SK-N-DZ (cell line): Measurements from ENCODE around the gene TFAP2A.

ENCODE experiments used
- DNase-seq: peaks from one replicate; pipeline ENCODE4 v3.0.0-alpha.2; 2015; ENCODE audit warnings: low spot score

Gene TFAP2A

GRCh38 chr6:10400330-10400729 is 14.5 kb downstream of the TFAP2A start:
- DNase-seq = no peak

DNA sequence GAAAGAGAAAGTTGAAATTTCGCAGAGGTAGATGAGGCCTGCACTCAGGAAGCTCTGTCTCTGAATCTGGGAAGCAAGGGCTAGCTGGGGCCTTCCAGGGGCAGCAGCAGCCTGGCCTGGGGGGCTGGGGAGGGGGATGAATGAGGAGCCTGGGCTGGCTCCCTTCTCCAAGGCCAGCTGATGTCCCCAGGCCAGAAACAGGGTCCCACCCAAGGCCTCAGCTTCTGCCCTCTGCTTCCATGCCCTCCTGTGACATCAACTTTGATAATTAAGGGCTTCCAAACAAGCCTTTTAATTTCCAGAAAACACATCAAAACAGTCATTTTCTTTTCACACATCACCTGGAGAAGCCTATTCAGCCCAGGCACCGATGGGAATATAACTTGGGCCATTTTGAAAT is 15.4 kb downstream of the TFAP2A start:
- no peak for DNase-seq

- DNase-seq = no peak
Measured at GRCh38 chr6:10398446-10399218, 16.2 kb downstream of the TFAP2A start.

DNA sequence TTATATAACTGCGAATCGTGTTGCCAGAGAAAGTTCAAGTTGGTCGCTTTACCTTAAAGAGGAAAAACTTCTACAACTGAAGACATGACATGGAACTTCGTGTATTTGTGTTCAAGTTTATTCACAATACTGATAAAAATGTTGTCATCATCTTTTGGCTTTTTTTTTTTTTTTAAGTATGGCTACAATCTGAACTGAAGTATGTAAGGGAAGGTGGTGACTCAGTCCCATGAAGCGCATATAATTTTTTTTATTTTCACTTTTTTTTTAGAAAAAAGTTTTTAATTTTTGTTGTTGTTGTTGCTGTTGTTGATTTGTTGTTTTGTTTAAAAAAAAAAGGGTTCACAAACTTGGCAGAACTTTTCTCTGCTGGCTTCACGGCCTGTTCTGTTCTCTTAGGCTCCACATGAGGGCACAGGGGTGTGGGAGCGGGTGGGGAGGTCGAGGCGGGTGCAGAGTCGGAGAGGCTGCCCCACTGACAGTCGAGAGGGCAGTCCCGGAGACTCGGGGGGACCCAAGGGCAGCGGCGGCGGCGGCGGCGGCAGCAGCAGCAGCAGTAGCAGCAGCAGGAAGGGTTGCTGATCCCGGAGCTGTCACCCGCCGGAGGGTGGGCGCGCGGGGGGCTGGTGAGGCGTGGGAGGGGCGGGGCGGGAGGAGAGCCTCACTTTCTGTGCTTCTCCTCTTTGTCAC is 17.0 kb downstream of the TFAP2A start:
- DNase-seq = no peak

- no peak for DNase-seq
Measured at GRCh38 chr6:10396785-10397184, 18.1 kb downstream of the TFAP2A start.

DNA sequence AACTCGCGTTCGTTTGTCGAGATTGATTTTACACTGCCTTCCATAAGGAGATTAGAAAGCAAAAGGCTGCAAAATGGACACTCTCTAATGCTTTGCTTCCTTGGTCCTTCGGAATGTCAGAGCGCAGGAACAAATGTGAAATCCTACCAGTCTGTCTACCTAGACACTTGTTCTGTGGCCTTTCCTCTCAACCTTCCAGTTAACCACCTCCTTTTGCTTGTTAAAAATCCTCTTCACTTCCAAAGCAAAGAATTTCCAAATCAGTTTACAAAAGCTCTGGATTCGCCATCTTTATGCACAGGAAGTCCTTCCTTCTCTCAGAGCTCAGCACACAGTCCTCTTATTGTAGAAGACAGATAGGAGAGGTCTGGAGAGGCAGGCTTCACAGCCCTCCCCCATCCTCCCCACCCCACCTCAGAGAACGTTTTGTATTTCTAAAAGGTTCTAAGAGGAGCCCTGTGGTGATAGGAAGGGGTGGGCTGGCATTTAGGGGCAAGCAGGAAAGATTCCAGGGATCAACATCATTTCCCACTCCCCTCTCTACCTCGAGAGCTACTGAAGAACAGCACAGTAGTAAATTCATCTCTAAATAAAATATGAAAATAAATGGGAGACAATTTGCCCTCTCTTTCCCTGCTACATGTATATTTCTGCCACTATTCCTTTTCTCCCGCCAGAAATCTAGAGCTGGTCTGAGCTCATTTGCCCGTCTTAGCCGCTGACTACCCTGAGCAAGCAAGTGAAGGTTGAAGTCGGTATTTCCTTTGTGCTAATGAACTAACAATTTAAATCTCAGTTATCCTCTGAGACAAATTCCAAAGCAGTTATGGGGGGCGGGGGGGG is 18.9 kb downstream of the TFAP2A start:
- DNase-seq = no peak

GRCh38 chr6:10395171-10395703 is 19.6 kb downstream of the TFAP2A start:
- no peak for DNase-seq

DNA sequence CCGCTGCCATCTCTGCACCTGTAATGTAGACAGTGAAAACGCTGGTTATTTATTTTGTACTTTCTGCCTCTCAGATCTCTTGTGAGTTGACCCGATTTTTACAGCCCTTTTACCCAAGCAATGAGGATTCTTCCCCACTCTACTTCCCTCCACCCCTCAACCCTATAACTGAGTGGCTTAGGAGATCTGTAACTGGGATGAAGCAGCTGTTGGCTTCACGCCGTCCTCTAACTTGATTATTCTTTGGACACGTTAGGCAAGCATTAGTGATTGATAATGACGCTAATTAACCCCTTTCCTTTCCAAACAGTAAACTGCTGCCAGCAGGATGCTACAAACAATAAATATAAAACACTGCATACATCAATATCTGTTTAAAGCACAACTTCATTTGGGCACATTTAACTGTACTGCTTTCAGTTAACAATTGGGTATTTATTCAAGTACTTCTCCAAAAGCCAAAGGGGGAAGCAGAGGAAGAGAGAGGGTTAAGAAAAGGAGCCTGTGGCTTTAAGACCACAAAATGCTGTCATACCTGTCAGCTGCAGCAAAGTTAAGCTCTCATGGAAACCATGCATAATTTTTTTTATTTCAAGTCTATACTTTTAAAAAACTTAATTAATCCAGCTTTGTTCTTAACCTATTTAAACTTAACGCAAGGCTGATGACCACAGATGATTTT is 21.2 kb downstream of the TFAP2A start:
- DNase-seq = no peak

DNA sequence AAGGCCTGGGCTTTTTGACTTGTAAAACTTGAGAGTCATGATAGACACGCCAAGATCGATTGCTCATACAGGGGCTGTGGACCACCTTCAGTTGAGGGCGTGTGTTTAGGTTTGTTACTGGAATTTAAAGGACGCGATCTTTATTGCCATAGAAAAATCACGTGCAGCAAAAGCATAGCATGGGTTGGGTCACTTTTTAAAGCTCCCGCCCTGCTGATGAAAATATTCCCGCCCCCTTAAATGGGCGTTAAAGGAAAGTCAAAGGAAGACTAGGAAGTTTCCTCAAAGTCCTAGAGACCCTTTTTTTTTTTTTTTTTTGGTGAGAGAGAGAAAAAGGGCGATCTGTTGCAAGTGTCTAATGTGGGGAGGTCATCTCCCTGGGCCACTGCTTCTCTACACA is 23.1 kb downstream of the TFAP2A start:
- DNase-seq = no peak

DNA sequence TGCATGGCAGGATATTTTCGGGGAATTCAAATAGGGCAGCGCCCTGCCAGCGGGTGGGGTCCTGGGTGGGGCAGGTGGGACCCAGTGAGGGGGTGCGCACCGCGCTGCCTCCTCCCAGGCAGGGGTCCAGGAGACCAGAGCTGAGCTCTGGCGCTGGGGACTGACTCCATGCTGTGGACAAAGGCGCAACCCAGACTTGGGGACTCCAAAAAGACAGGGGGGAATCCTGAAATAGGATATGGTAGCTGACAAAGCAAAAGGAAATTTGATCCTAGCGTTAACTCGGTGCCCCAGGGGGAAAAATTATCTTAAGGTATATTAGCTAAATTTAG is 23.6 kb downstream of the TFAP2A start:
- DNase-seq = no peak

DNA sequence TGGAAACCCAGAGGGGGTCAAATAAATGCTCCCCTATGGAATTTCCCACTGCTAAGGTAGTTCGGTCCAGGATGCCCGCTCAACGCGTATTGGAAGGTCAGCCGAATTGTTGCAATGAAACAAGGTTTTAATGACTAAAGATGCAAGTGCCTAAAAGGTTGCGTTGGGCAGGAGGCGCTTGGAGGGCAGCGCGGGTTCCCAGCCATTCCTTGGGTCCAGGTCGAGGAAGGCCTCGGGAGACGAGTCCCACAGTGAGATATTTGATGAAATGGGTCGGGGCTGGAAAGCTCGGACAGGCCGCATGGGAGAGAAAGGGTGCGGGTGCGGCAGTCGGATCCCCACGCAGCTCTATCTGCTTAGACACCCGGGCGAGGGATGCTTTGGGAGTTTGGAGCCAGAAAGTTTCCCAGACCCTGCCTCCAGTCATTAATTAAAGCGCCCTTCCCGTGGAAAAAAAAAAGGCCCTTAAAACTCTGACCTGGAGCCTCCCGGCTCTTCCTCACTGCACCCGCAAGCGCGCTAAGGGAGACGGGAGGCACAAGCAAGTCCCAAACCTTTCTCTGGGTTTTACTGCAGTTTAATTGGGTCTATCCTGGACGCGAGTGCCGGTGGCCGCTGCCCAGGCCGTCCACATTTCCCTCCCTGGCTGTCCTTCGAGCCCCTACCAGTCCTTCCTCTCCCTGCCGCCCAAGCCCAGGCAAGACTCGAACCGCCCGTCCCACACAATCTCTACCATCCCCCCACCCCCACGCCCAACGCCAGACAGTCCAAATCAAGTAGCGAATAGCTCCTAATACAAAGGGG is 24.2 kb downstream of the TFAP2A start:
- DNase-seq = no peak

DNA sequence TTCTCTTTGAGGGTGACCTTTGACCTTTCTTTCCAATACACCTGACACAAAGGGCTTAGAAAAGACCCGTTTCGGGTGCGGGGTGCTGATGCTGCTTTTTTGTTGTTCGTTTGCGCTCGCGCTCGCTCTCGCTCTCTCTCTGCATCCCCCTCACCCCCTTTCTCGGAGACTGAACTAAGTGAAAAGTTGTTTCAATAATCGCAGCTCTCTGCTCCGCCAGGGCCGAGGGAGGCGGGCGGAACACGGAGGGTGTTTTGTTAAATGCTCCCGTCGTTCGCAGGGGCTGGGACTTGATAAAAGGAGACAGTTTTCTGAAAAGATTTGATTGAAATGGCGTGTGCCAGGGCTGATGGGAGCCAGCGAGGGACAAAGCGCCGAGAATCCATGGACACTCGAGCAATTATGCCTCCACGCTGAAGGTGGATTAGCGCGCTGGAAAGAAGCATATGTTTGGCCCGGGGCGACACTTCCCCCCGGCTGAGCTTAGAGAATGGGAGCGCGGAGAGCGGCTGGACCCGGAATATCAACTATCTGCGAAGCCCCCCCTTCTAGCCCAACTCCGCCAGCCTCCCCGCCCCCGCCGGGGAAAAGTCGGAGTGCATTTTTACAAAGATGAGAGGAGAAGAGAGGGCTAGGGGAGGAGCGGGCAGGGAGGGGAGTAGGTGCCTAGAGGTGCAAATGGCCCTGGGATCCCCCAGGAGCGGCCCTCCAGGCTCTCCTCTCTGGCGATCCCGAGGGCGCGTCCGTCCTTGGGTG is 25.0 kb downstream of the TFAP2A start:
- no peak for DNase-seq

DNA sequence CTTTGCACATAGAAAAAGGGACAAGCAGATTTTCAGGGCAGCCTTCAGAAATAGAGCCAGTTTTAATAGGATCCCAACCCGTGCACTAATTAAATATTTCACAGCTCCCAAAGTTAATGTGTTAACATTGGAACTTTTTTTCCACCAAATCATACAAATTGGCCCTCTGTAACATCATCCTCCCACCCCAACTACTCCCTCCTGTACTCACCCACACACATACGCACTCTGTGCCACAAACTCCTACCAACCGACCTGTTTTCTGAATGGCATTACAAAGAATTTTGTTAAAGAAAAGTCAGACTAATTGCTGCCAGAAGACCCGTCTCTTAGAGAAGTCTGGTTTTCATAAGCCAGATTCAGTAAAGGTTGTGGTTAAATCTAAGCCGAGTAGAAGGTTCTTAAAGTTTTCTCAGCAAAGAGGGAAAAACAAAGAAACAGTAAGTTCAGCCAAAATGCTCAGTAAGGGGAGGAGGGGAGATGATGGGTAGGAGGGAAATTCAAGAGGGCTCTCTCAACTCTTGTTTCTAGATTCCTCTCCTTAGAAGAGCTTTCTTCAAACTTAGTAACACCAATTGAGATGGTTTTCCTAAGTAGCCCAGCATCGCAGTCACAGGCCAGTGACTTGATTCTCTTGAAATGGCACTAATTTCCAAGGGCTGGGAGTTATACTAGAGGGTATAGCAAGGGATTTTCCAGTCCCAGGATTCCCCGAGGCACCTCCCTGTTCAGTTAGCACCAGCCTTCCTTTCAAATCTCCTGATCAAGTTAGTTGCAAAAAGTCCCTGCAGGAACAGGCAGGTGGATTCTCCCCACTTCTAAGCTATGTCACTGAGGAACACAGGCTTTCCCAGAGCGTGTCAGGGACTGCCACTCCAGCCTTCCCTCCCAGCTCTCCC is 27.9 kb downstream of the TFAP2A start:
- no peak for DNase-seq

- no peak for DNase-seq
Measured at GRCh38 chr6:10386220-10386619, 28.7 kb downstream of the TFAP2A start.

DNA sequence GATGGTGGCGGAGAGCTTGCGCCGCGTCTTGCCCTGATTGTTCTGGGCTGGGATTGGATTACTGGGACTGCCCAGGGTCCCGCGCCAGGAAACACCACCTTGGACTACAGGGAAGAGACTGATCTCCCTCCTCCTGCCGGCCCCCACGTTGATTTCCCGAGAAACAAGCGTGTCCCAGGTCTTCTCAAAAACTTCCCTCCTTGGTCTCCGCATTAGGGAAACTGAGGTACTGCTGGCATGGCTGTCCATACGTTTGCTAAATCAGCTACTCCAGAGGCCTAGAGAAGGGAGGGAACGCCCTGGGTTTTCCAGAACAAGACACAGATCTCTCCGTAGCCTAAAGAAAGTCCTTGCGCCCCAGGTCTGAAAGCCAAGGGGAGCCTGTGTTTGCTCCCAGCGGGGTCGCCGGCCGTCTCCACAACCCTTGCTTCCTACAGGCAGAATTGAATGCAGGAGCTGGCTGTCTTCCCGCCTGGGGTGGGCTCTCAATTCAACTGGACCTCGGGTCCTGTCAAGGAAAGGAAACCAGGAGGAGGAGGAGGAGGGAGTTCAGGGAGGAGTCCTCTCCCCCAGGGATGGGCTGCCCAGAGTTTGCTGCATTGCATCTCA is 29.2 kb downstream of the TFAP2A start:
- DNase-seq = no peak

- DNase-seq = no peak
Measured at GRCh38 chr6:10384610-10385523, 30.0 kb downstream of the TFAP2A start.

DNA sequence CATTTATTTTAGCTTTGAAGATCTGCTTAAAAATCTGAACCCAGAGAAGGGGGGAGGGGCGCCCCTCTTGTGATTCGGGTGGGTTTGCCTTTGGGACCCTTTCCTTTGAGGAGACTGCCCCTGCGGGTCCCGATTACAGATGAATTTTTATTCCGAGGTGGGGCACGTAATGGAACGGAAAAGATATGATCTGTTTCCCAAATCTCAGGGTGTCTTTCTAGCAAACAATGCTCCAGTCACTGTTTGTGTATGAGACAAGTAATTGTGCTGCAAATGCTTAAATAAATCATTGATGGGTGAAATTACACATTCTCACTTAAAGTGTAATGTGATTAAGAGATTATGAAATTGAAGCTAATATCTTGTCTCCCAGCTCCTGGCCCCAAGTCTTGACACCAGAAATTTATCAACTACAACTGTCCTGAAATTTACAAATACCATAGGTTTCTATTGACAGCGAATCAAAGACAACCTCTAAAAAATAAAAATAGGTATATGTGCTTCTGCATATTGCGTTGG is 30.7 kb downstream of the TFAP2A start:
- DNase-seq = no peak
